HG03045 (cell line): ENCODE data around the gene CFAP97.

Experiments
- ATAC-seq: cut with Tn5 transposase; IDR thresholded peaks from one replicate; pipeline ENCODE4 v1.9.1; 2021; ENCODE audit warnings: mild to moderate bottlenecking, moderate library complexity; ENCODE audit not compliant: unreplicated experiment

The CFAP97 gene

DNA sequence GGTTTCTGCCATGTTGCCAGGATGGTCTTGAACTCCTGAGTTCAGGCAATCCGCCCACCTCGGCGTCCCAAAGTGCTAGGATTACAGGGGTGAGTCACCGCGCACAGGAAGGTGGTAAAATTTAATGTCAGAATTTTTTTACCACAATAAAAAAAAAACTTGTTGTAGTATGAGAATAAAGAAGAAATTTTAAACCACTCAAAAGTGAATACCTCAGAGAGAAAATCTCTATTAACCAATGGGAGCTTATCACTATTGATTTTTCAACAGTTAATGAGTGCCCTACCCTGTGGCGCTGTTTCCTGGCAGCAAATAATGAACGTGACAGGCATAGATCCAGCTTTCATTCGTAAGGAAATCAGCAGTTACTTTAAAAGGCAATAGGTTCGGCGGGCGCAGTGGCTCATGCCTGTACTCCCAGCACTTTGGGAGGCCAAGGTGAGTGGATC is 93.4 kb downstream of the CFAP97 start:
- ATAC-seq: no peak

DNA sequence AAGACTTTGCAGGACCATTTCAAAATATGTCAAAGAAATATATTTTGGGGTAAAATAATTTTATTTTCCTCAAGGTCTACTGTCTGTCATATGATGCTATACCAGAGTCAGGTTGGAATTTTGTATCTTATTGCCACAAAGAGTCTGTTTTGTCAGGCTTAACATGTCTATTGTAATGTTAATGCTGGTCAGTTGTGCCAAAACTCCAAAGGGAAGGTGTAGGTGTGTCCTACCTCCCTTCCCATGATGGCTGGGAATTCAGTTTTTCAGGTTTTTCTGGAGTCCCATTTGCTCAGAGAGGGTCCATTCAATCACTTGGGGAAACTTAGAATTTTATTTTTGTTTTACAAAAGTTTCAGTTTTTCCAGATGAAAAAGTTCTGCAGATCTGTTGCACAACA is 94.1 kb downstream of the CFAP97 start:
- ATAC-seq: no peak
